IMR-90 (cell line): ENCODE data around the gene NLRC5. TPM values are rescaled to one million over a fixed set of nuclear protein-coding genes. Genes with fewer than 3 reads are reported as not detected.

ENCODE experiments used
- ATAC-seq: fragments of 200-7000 bp; cut with Tn5 transposase; 2 replicates; pipeline ENCODE4 v1.9.1; 2020; ENCODE audit warnings: low read depth, mild to moderate bottlenecking, moderate library complexity
- BruUV-seq: library from RNA; stranded (reverse); fragments of 400-500 nt; replicated peaks from 2 replicates; lab custom pipeline; 2021; lab: Mats Ljungman, UMichigan
- CTCF ChIA-PET: fragments of 300-600 bp; formaldehyde crosslinking; extraction: SDS; loops from one replicate; lab custom pipeline; 2021; ENCODE audit warnings: antibody characterized with exemption; lab: Yijun Ruan, JAX
- POLR2A ChIA-PET: fragments of 300-600 bp; sonication (Branson Sonifier 250); formaldehyde crosslinking; loops from one replicate; lab custom pipeline; 2022; ENCODE audit warnings: antibody characterized with exemption; ENCODE audit not compliant: unreplicated experiment; lab: Charles Lee
- DNase-seq: peaks from one replicate; pipeline ENCODE4 v3.0.0; 2013
- H2AFZ ChIP-seq: replicated peaks from 2 replicates; pipeline ENCODE3; 2013; ENCODE audit warnings: low read length, mild to moderate bottlenecking; ENCODE audit not compliant: poor library complexity
- H2AK5ac ChIP-seq: 2 replicates; pipeline ENCODE4 v1.6.1; 2013; ENCODE audit warnings: low read depth, low read length, inconsistent platforms
- H2AK9ac ChIP-seq: replicated peaks from 2 replicates; pipeline ENCODE3; 2013; ENCODE audit warnings: mild to moderate bottlenecking, low read depth, low read length, moderate library complexity; ENCODE audit not compliant: poor library complexity
- H2BK120ac ChIP-seq: 2 replicates; pipeline ENCODE4 v1.6.1; 2013; ENCODE audit warnings: low read depth, low read length, inconsistent platforms
- H2BK15ac ChIP-seq: 3 replicates; pipeline ENCODE4 v1.6.1; 2013; ENCODE audit warnings: low read depth, low read length, inconsistent platforms
- H2BK20ac ChIP-seq: 2 replicates; pipeline ENCODE4 v1.6.1; 2013; ENCODE audit warnings: low read depth, mild to moderate bottlenecking, inconsistent platforms, low read length, moderate library complexity
- H2BK5ac ChIP-seq: 2 replicates; pipeline ENCODE4 v1.6.1; 2013; ENCODE audit warnings: mild to moderate bottlenecking, low read depth, low read length, inconsistent platforms; ENCODE audit not compliant: poor library complexity, severe bottlenecking
- H3K14ac ChIP-seq: replicated peaks from 2 replicates; pipeline ENCODE4 v1.6.1; 2013; ENCODE audit warnings: low read depth, low read length, inconsistent platforms
- H3K18ac ChIP-seq: 2 replicates; pipeline ENCODE4 v1.6.1; 2013; ENCODE audit warnings: low read depth, low read length, control low read depth
- H3K23ac ChIP-seq: 2 replicates; pipeline ENCODE4 v1.6.1; 2013; ENCODE audit warnings: low read depth, low read length, inconsistent platforms
- H3K27ac ChIP-seq: 2 replicates; pipeline ENCODE4 v1.5.1; 2013; ENCODE audit warnings: mild to moderate bottlenecking, control low read depth, low read length; ENCODE audit not compliant: insufficient read depth
- H3K27me3 ChIP-seq: 2 replicates; pipeline ENCODE4 v1.6.1; 2013; ENCODE audit warnings: low read length; ENCODE audit not compliant: control insufficient read depth, insufficient read depth
- H3K36me3 ChIP-seq: 2 replicates; pipeline ENCODE4 v1.6.1; 2013; ENCODE audit warnings: low read length, mixed read lengths; ENCODE audit not compliant: control insufficient read depth, insufficient read depth
- H3K4ac ChIP-seq: 2 replicates; pipeline ENCODE4 v1.6.1; 2013; ENCODE audit warnings: low read depth, low read length, inconsistent platforms
- H3K4me1 ChIP-seq: 2 replicates; pipeline ENCODE4 v1.6.1; 2013; ENCODE audit warnings: low read length, mixed read lengths; ENCODE audit not compliant: control insufficient read depth, insufficient read depth
- H3K4me2 ChIP-seq: 2 replicates; pipeline ENCODE4 v1.6.1; 2013; ENCODE audit warnings: low read depth, mild to moderate bottlenecking, control low read depth, low read length, moderate library complexity
- H3K4me3 ChIP-seq: 2 replicates; pipeline ENCODE4 v1.5.1; 2013; ENCODE audit warnings: low read depth, mild to moderate bottlenecking, control low read depth, low read length, moderate library complexity; ENCODE audit not compliant: insufficient read depth
- H3K56ac ChIP-seq: 2 replicates; pipeline ENCODE4 v1.6.1; 2013; ENCODE audit warnings: low read length, inconsistent platforms; ENCODE audit not compliant: insufficient read depth; ENCODE audit errors: extremely low read depth
- H3K79me1 ChIP-seq, 2 experiments: 2 replicates each; pipeline ENCODE4 v1.6.1; 2013; ENCODE audit warnings: low read length in 2 of 2, inconsistent platforms in 1 of 2, low read depth in 1 of 2
- H3K9ac ChIP-seq: 2 replicates; pipeline ENCODE4 v1.6.1; 2013; ENCODE audit warnings: low read depth, low read length, control low read depth
- H3K9me1 ChIP-seq: 2 replicates; pipeline ENCODE4 v1.6.1; 2013; ENCODE audit warnings: low read length, inconsistent platforms; ENCODE audit not compliant: insufficient read depth
- H3K9me3 ChIP-seq: 2 replicates; pipeline ENCODE4 v1.6.1; 2013; ENCODE audit warnings: low read length; ENCODE audit not compliant: control insufficient read depth, insufficient read depth
- H4K20me1 ChIP-seq: 2 replicates; pipeline ENCODE4 v1.6.1; 2013; ENCODE audit warnings: low read length, inconsistent platforms; ENCODE audit not compliant: insufficient read depth
- H4K5ac ChIP-seq: 2 replicates; pipeline ENCODE4 v1.6.1; 2013; ENCODE audit warnings: mild to moderate bottlenecking, low read depth, low read length, control low read depth
- H4K8ac ChIP-seq, 2 experiments: 2 replicates each; pipeline ENCODE4 v1.6.1; 2013; ENCODE audit warnings: low read depth in 2 of 2, low read length in 2 of 2, control low read depth in 1 of 2, inconsistent platforms in 1 of 2
- H4K91ac ChIP-seq: 2 replicates; pipeline ENCODE4 v1.6.1; 2013; ENCODE audit warnings: low read depth, low read length, inconsistent platforms; ENCODE audit not compliant: insufficient read depth
- CEBPB ChIP-seq: IDR thresholded peaks from 2 replicates; pipeline ENCODE4 v1.6.1; 2012; ENCODE audit warnings: low read depth, low read length, improper control_type of control experiment
- CHD1 ChIP-seq: IDR thresholded peaks from 2 replicates; pipeline ENCODE4 v1.6.1; 2012; ENCODE audit warnings: low read depth, low read length, improper control_type of control experiment
- CTCF ChIP-seq: conservative IDR thresholded peaks from 2 replicates; pipeline ENCODE4 v1.5.1; 2012; ENCODE audit warnings: mild to moderate bottlenecking, low read depth, low read length, improper control_type of control experiment
- FOS ChIP-seq: fragments of 150-350 bp; IDR thresholded peaks from 2 replicates; pipeline ENCODE4 v1.6.1; 2016; ENCODE audit warnings: low read depth, low read length
- MAFK ChIP-seq: IDR thresholded peaks from 2 replicates; pipeline ENCODE4 v1.6.1; 2012; ENCODE audit warnings: low read depth, low read length, improper control_type of control experiment
- MAZ ChIP-seq: IDR thresholded peaks from 2 replicates; pipeline ENCODE4 v1.6.1; 2012; ENCODE audit warnings: low read depth, mild to moderate bottlenecking, low read length, improper control_type of control experiment, moderate library complexity, borderline replicate concordance
- NFE2L2 ChIP-seq: fragments of 150-350 bp; IDR thresholded peaks from 2 replicates; pipeline ENCODE4 v1.6.1; 2016; ENCODE audit warnings: low read depth, mild to moderate bottlenecking, low read length
- POLR2A ChIP-seq: IDR thresholded peaks from 2 replicates; pipeline ENCODE4 v1.6.1; 2012; ENCODE audit warnings: mild to moderate bottlenecking, low read depth, low read length
- RCOR1 ChIP-seq: IDR thresholded peaks from 2 replicates; pipeline ENCODE4 v1.6.1; 2012; ENCODE audit warnings: mild to moderate bottlenecking, low read length, improper control_type of control experiment; ENCODE audit not compliant: insufficient replicate concordance
- RFX5 ChIP-seq: IDR thresholded peaks from 2 replicates; pipeline ENCODE4 v1.8.0; 2012; ENCODE audit warnings: low read depth, mild to moderate bottlenecking, low read length, moderate library complexity
- SMC3 ChIP-seq: fragments of 150-350 bp; IDR thresholded peaks from 2 replicates; pipeline ENCODE4 v1.6.1; 2016; ENCODE audit warnings: low read depth, mild to moderate bottlenecking, antibody characterized with exemption, low read length, moderate library complexity
- USF2 ChIP-seq: fragments of 150-350 bp; IDR thresholded peaks from 2 replicates; pipeline ENCODE4 v1.6.1; 2017; ENCODE audit warnings: mild to moderate bottlenecking, antibody characterized with exemption, low read length, low read depth
- WGBS, 2 experiments: methylation state at CpG; one replicate each; pipeline versions ENCODE4 v1.1.5 to v1.1.7; 2013; ENCODE audit warnings: missing lambda C conversion rate in 2 of 2; ENCODE audit not compliant: insufficient read length in 1 of 2; ENCODE audit errors: extremely low coverage in 2 of 2; 5-methylcytosine and 5-hydroxymethylcytosine counted together
- dilution Hi-C: fragments of 300-500 bp; cut with HindIII; formaldehyde crosslinking; loops from one replicate; pipeline ENCODE4 v1.14.3; 2018; ENCODE audit warnings: low sequenced_read_pairs; ENCODE audit not compliant: unreplicated experiment
- in situ Hi-C: fragments of 300-500 bp; cut with MboI; formaldehyde crosslinking; loops from 3 replicates; pipeline ENCODE4 v1.14.3; 2019; ENCODE audit warnings: low sequenced_read_pairs, inconsistent platforms, mixed read lengths
- intact Hi-C: fragments of 100-400 bp; cut with micrococcal nuclease; formaldehyde crosslinking; loops from 2 replicates; pipeline ENCODE4 v1.10.0; 2022
- polyA plus RNA-seq, 3 experiments: library from polyadenylated mRNA; depleted of rRNA; stranded (reverse); fragments of >200 nt; gene quantifications; 2 replicates each; pipeline ENCODE4 v1.2.3, GENCODE V29; 2012; ENCODE audit warnings: low replicate concordance in 1 of 3
- total RNA-seq: library from RNA; depleted of rRNA; stranded (reverse); fragments of >200 nt; gene quantifications from 2 replicates; pipeline ENCODE4 v1.2.3, GENCODE V29; 2012

Gene NLRC5
- total and polyA plus RNA-seq, 2 of the 4 experiments (the other 2 are of a cell fraction), result 9.1 to 14.9 TPM

- no peak overlapping the region for H3K18ac ChIP-seq
- H4K20me1 ChIP-seq, result no peaks in the 10 kb centered on the region
- H3K36me3 ChIP-seq, result no peaks in the 10 kb centered on the region
- no peak overlapping the region for H3K23ac ChIP-seq
- H4K91ac ChIP-seq, result peak overlapping the region; percentile 82
- peaks cover 23% of the 10 kb centered on the region for H3K9me1 ChIP-seq
- no peak overlapping the region for H2AFZ ChIP-seq
- no peak overlapping the region for H3K14ac ChIP-seq
- H3K9ac ChIP-seq, result no peak overlapping the region
- ChIA-PET POLR2A (no interaction called here), CTCF (no interaction called here)
- no peaks in the 10 kb centered on the region for H3K9me3 ChIP-seq
- peaks cover 22% of the 10 kb centered on the region for H3K4me1 ChIP-seq
- peak overlapping the region; percentile 54; the same call in 1 of the 2 replicates for H2AK5ac ChIP-seq
- no peak for ATAC-seq
- no CpG with 5 or more reads among the region's 1 CpG for WGBS, 2 experiments
- H2BK20ac ChIP-seq, result no peak overlapping the region
- H4K5ac ChIP-seq, result no peak overlapping the region
- H2BK5ac ChIP-seq, result no peak overlapping the region
- no peak for DNase-seq
- H4K8ac ChIP-seq, result peak overlapping the region in 1 of 2 experiments; percentile 98; a peak in 3 of 4 replicates
- H3K4me3 ChIP-seq, result no peak overlapping the region
- H3K27me3 ChIP-seq, result no peaks in the 10 kb centered on the region
- H2BK120ac ChIP-seq, result peak overlapping the region; percentile 89; the same call in 1 of the 2 replicates
- H3K56ac ChIP-seq, result no peak overlapping the region
- dilution Hi-C loops (no loop called here), in situ Hi-C loops (no loop called here), intact Hi-C loops (no loop called here)
- H2AK9ac ChIP-seq, result peak overlapping the region; percentile 97
- no peak overlapping the region for H3K4me2 ChIP-seq
- BruUV-seq, result no TSS peak
- H3K4ac ChIP-seq, result peak overlapping the region; percentile 87
- H2BK15ac ChIP-seq, result 0 out of 3 replicates have a peak overlapping the region, but pooled peaks have one; percentile 69
- H3K79me1 ChIP-seq, result peaks cover 15 to 49% of the 10 kb centered on the region in 2 experiments
- H3K27ac ChIP-seq, result no peak overlapping the region
- TF ChIP-seq NFE2L2 (no peak), SMC3 (no peak), CHD1 (no peak), RCOR1 (no peak), MAFK (no peak), USF2 (no peak), MAZ (no peak), CEBPB (no peak), POLR2A (no peak), RFX5 (no peak), CTCF (no peak), FOS (no peak)
Observed at GRCh38 chr16:56986361-56986760, 3.0 kb upstream of the NLRC5 start.
